SK-N-SH treated with all-trans-retinoic acid at 6 μM for 48 hours (cell line): ENCODE measurements around the gene CYTH4.

Source experiments
- ATAC-seq: fragments of 200-7000 bp; cut with Tn5 transposase; 3 replicates; pipeline ENCODE4 v1.9.1; 2020; ENCODE audit warnings: mild to moderate bottlenecking, moderate library complexity
- ARNTL ChIP-seq: fragments of 450-650 bp; formaldehyde crosslinking; IDR thresholded peaks from 2 replicates; pipeline ENCODE4 v1.5.0; 2020; ENCODE audit warnings: low read depth, mild to moderate bottlenecking, moderate library complexity, borderline replicate concordance
- BACH2 ChIP-seq: fragments of 250-450 bp; sonication (Bioruptor Pico); IDR thresholded peaks from 2 replicates; pipeline ENCODE4 v1.9.0; 2021; ENCODE audit warnings: mild to moderate bottlenecking, borderline replicate concordance
- CREB5 ChIP-seq: fragments of 250-450 bp; sonication (Bioruptor Pico); IDR thresholded peaks from 2 replicates; pipeline ENCODE4 v1.5.1; 2020; ENCODE audit warnings: low read depth, mild to moderate bottlenecking, moderate library complexity
- CSDC2 ChIP-seq: fragments of 250-450 bp; sonication (Bioruptor Pico); IDR thresholded peaks from 2 replicates; pipeline ENCODE4 v1.5.0; 2020; ENCODE audit warnings: mild to moderate bottlenecking, moderate library complexity
- ESRRG ChIP-seq: fragments of 250-450 bp; sonication (Bioruptor Pico); IDR thresholded peaks from 2 replicates; pipeline ENCODE4 v1.6.1; 2021; ENCODE audit warnings: mild to moderate bottlenecking
- GLIS3 ChIP-seq: fragments of 250-450 bp; sonication (Bioruptor Pico); IDR thresholded peaks from 2 replicates; pipeline ENCODE4 v1.5.0; 2020; ENCODE audit warnings: mild to moderate bottlenecking, moderate library complexity
- ISL1 ChIP-seq: fragments of 250-450 bp; sonication (Bioruptor Pico); IDR thresholded peaks from 2 replicates; pipeline ENCODE4 v2.1.2; 2022; ENCODE audit warnings: mild to moderate bottlenecking, moderate library complexity
- OSR1 ChIP-seq: fragments of 250-450 bp; sonication (Bioruptor Pico); IDR thresholded peaks from 2 replicates; pipeline ENCODE4 v1.8.0; 2022; ENCODE audit warnings: moderate library complexity, mild to moderate bottlenecking, inconsistent platforms
- PATZ1 ChIP-seq: fragments of 250-450 bp; sonication (Bioruptor Pico); IDR thresholded peaks from 2 replicates; pipeline ENCODE4 v1.8.0; 2020; ENCODE audit warnings: mild to moderate bottlenecking, moderate library complexity, borderline replicate concordance
- POU6F1 ChIP-seq: fragments of 250-450 bp; sonication (Bioruptor Pico); IDR thresholded peaks from 2 replicates; pipeline ENCODE4 v1.8.0; 2021; ENCODE audit warnings: low read depth, mild to moderate bottlenecking, moderate library complexity, borderline replicate concordance
- PPARA ChIP-seq: fragments of 250-450 bp; sonication (Bioruptor Pico); IDR thresholded peaks from 2 replicates; pipeline ENCODE4 v1.5.0; 2020; ENCODE audit warnings: mild to moderate bottlenecking, borderline replicate concordance
- RARB ChIP-seq: fragments of 250-450 bp; sonication (Bioruptor Pico); IDR thresholded peaks from 2 replicates; pipeline ENCODE4 v1.8.0; 2021; ENCODE audit warnings: mild to moderate bottlenecking, moderate library complexity
- SNAI2 ChIP-seq: fragments of 250-450 bp; sonication (Bioruptor Pico); IDR thresholded peaks from 2 replicates; pipeline ENCODE4 v1.5.0; 2020; ENCODE audit warnings: mild to moderate bottlenecking, moderate library complexity
- TCF4 ChIP-seq: fragments of 250-450 bp; sonication (Bioruptor Pico); IDR thresholded peaks from 2 replicates; pipeline ENCODE4 v1.8.0; 2021; ENCODE audit warnings: mild to moderate bottlenecking, moderate library complexity, borderline replicate concordance
- TOX ChIP-seq: fragments of 250-450 bp; sonication (Bioruptor Pico); IDR thresholded peaks from 2 replicates; pipeline ENCODE4 v1.8.0; 2021; ENCODE audit warnings: mild to moderate bottlenecking, moderate library complexity, borderline replicate concordance
- ZC3H10 ChIP-seq: fragments of 250-450 bp; sonication (Bioruptor Pico); IDR thresholded peaks from 2 replicates; pipeline ENCODE4 v1.5.1; 2021; ENCODE audit warnings: mild to moderate bottlenecking, moderate library complexity
- ZFP3 ChIP-seq: fragments of 250-450 bp; sonication (Bioruptor Pico); IDR thresholded peaks from 2 replicates; pipeline ENCODE4 v1.5.0; 2020; ENCODE audit warnings: mild to moderate bottlenecking, moderate library complexity
- ZFP30 ChIP-seq: fragments of 450-650 bp; formaldehyde crosslinking; IDR thresholded peaks from 2 replicates; pipeline ENCODE4 v1.5.0; 2022; ENCODE audit warnings: mild to moderate bottlenecking, moderate library complexity
- ZNF565 ChIP-seq: fragments of 450-650 bp; formaldehyde crosslinking; conservative IDR thresholded peaks from 2 replicates; pipeline ENCODE4 v1.5.0; 2020; ENCODE audit warnings: low read depth, mild to moderate bottlenecking, moderate library complexity
- ZNF70 ChIP-seq: fragments of 450-650 bp; formaldehyde crosslinking; IDR thresholded peaks from 2 replicates; pipeline ENCODE4 v1.5.0; 2020; ENCODE audit warnings: mild to moderate bottlenecking, moderate library complexity
- ZNF8 ChIP-seq: fragments of 450-650 bp; formaldehyde crosslinking; IDR thresholded peaks from 2 replicates; pipeline ENCODE4 v1.5.0; 2020; ENCODE audit warnings: mild to moderate bottlenecking, moderate library complexity
- TF ChIP-seq, protein P1 (sequence below): fragments of 250-450 bp; sonication (Bioruptor Pico); IDR thresholded peaks from 2 replicates; pipeline ENCODE4 v1.5.1; 2021; ENCODE audit warnings: mild to moderate bottlenecking, moderate library complexity
- TF ChIP-seq, protein P2 (sequence below): fragments of 250-450 bp; sonication (Bioruptor Pico); IDR thresholded peaks from 2 replicates; pipeline ENCODE4 v1.5.0; 2020; ENCODE audit warnings: mild to moderate bottlenecking, moderate library complexity

CYTH4 gene

DNA sequence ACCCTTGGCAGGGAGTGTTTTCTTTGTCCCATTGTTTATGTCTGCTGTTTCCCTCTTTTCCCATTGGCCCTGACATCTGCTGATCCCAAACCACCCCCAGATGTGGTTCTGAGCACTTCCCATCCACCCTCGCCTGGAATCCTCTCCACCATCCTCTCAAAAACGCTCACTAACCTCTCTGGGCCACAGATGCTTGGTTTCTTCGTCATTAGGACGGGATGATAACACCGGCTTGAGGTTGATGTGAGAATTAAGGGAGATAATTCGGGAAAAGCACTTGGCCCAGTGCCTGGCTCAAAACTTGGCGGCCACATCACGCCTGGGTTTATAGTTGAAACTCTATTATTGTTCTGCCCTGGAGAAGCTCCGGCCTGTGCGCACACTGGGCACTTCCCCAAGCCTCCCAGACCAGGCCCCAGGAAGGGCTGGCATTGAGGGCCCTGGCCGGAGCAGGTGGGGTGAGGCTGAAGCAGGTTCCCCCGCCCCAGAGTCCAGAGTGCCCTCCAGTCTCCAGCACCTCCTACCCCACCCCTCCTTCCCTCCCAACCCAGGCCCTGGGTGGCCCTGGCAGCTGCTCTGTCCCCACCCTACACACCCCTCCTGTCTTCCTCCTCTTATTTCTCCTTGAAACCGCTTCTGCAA lies 63.7 kb downstream of the CYTH4 start:
- peak; percentile 62 for ATAC-seq
- TF ChIP-seq SNAI2 (CRISPR knock-in tag) (no peak), TCF4 (CRISPR knock-in tag) (peak; percentile 41; the same call in 1 of the 2 replicates), GLIS3 (no peak)

DNA sequence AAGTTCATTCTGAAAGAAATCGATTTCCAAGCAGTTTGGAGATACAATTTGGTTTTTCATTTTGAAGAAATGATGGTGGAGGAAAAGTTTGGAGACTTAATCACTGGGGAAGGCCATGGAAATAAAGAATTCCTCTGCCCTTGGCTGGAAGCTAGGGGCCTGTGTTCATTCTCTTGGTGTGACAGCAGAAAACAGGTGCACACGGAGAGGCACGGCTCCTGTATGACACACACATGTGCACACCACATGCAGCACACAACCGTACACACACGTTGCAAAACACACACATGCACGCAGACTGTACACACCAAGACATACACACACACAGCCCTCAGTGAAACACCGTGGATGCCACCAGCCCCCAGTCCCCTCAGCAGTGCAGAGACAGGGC lies 64.2 kb downstream of the CYTH4 start:
- ATAC-seq: no peak
- TF ChIP-seq ISL1 (CRISPR knock-in tag) (no peak), BACH2 (CRISPR knock-in tag) (no peak), TOX (CRISPR knock-in tag) (no peak), TCF4 (CRISPR knock-in tag) (no peak), ESRRG (CRISPR knock-in tag) (no peak)

- no peak for ATAC-seq
- no peak for TF ChIP-seq ARNTL (CRISPR knock-in tag)
- TF ChIP-seq PPARA: no peak
- TF ChIP-seq TOX (CRISPR knock-in tag): no peak
- TF ChIP-seq ZFP3 (CRISPR knock-in tag): no peak
- TF ChIP-seq, protein P1, sequence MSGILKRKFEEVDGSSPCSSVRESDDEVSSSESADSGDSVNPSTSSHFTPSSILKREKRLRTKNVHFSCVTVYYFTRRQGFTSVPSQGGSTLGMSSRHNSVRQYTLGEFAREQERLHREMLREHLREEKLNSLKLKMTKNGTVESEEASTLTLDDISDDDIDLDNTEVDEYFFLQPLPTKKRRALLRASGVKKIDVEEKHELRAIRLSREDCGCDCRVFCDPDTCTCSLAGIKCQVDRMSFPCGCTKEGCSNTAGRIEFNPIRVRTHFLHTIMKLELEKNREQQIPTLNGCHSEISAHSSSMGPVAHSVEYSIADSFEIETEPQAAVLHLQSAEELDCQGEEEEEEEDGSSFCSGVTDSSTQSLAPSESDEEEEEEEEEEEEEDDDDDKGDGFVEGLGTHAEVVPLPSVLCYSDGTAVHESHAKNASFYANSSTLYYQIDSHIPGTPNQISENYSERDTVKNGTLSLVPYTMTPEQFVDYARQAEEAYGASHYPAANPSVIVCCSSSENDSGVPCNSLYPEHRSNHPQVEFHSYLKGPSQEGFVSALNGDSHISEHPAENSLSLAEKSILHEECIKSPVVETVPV (CRISPR knock-in tag): no peak
- no peak for TF ChIP-seq POU6F1 (CRISPR knock-in tag)
- TF ChIP-seq TCF4 (CRISPR knock-in tag): no peak
- no peak for TF ChIP-seq GLIS3
- TF ChIP-seq ZNF70 (CRISPR knock-in tag): no peak
- TF ChIP-seq OSR1 (CRISPR knock-in tag): no peak
- no peak for TF ChIP-seq CSDC2 (CRISPR knock-in tag)
- TF ChIP-seq ESRRG (CRISPR knock-in tag): no peak
- TF ChIP-seq SNAI2 (CRISPR knock-in tag): no peak
- TF ChIP-seq RARB (CRISPR knock-in tag): no peak
- no peak for TF ChIP-seq CREB5 (CRISPR knock-in tag)
- TF ChIP-seq ZFP30 (CRISPR knock-in tag): no peak
- no peak for TF ChIP-seq PATZ1
- TF ChIP-seq BACH2 (CRISPR knock-in tag): no peak
- no peak for TF ChIP-seq ZNF8 (CRISPR knock-in tag)
- no peak for TF ChIP-seq ZNF565 (CRISPR knock-in tag)
These were observed 66.9 kb downstream of the CYTH4 start for GRCh38 chr22:37349043-37349814.

GRCh38 chr22:37351232-37351631 lies 68.9 kb downstream of the CYTH4 start:
- no peak for ATAC-seq
- TF ChIP-seq ZNF70 (CRISPR knock-in tag): no peak
- no peak for TF ChIP-seq ISL1 (CRISPR knock-in tag)
- TF ChIP-seq TCF4 (CRISPR knock-in tag): no peak
- TF ChIP-seq ESRRG (CRISPR knock-in tag): no peak
- no peak for TF ChIP-seq ZFP30 (CRISPR knock-in tag)
- no peak for TF ChIP-seq SNAI2 (CRISPR knock-in tag)
- TF ChIP-seq ARNTL (CRISPR knock-in tag): no peak
- no peak for TF ChIP-seq OSR1 (CRISPR knock-in tag)
- TF ChIP-seq ZC3H10 (CRISPR knock-in tag): no peak
- no peak for TF ChIP-seq ZFP3 (CRISPR knock-in tag)
- TF ChIP-seq ZNF8 (CRISPR knock-in tag): no peak
- TF ChIP-seq, protein P2, sequence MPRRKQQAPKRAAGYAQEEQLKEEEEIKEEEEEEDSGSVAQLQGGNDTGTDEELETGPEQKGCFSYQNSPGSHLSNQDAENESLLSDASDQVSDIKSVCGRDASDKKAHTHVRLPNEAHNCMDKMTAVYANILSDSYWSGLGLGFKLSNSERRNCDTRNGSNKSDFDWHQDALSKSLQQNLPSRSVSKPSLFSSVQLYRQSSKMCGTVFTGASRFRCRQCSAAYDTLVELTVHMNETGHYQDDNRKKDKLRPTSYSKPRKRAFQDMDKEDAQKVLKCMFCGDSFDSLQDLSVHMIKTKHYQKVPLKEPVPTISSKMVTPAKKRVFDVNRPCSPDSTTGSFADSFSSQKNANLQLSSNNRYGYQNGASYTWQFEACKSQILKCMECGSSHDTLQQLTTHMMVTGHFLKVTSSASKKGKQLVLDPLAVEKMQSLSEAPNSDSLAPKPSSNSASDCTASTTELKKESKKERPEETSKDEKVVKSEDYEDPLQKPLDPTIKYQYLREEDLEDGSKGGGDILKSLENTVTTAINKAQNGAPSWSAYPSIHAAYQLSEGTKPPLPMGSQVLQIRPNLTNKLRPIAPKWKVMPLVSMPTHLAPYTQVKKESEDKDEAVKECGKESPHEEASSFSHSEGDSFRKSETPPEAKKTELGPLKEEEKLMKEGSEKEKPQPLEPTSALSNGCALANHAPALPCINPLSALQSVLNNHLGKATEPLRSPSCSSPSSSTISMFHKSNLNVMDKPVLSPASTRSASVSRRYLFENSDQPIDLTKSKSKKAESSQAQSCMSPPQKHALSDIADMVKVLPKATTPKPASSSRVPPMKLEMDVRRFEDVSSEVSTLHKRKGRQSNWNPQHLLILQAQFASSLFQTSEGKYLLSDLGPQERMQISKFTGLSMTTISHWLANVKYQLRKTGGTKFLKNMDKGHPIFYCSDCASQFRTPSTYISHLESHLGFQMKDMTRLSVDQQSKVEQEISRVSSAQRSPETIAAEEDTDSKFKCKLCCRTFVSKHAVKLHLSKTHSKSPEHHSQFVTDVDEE (CRISPR knock-in tag): no peak
- no peak for TF ChIP-seq PATZ1
